HG03175 (cell line): ENCODE results near the gene ACTL10.

Experiments used
- ATAC-seq: cut with Tn5 transposase; IDR thresholded peaks from one replicate; pipeline ENCODE4 v1.9.1; 2021; ENCODE audit warnings: mild to moderate bottlenecking, moderate library complexity; ENCODE audit not compliant: unreplicated experiment

Gene ACTL10

GRCh38 chr20:33648396-33649004 lies 18.2 kb upstream of the ACTL10 start:
- no peak for ATAC-seq

GRCh38 chr20:33649201-33649681 lies 17.5 kb upstream of the ACTL10 start:
- ATAC-seq = no peak

- ATAC-seq = no peak
Observed at GRCh38 chr20:33650111-33650752, 16.5 kb upstream of the ACTL10 start.

DNA sequence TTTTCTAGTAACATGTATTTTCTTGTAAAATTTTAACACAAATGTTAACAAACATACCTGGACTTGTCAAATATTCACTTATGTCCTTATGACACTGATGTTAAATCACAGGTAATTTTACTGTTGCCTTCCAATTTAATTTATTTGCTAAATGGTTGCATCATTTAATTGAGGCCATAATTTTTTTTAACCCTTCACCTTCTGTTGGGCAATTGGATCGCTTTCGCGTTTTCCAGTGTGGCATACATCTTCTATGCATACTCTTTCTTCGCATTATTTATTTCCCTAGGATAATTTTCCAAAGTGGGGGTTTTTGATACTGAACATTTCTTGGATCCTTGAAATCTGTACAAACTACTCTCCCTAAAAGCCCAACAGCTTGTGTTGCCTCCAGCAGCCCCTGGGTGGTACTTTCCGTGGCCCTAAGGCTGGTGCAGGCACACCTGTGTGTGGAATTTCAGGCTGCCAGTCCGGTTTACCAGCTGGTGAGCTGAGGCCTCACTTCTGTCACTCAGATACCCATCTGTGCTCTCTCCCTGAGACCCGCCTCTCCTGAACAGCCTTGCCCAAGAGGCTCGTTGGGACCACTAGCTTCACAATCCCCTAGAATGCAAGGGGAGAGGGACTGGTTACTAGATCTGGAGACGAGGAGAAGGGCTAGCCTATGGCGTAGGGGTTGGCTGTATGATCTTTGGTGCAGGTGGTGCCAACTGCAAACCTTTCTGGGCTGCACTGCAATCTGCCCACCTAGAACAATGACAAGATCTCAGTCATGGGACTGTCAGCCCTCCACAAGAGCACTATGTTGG lies 15.8 kb upstream of the ACTL10 start:
- no peak for ATAC-seq

DNA sequence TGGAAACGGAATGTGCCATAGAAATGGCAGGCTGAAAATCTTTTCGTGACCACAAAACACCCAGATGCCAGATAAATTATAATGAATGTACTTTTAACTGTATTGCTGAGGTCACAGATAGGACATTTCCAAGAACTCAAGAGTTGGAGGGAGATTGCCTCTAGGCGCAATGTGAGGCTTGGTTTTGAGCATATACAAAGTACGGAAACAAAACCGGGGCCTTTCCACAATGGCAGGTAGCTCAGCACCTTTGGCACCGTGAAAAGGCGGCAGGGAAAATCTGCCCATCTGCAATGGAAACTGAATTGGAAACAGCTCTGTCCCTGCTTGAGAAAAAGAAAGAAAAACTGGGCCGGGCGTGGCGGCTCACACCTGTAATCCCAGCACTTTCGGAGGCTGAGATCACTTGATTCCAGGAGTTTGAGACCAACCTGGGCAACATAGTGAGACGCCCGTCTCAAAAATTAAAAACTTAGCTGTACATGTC lies 15.1 kb upstream of the ACTL10 start:
- ATAC-seq = no peak

DNA sequence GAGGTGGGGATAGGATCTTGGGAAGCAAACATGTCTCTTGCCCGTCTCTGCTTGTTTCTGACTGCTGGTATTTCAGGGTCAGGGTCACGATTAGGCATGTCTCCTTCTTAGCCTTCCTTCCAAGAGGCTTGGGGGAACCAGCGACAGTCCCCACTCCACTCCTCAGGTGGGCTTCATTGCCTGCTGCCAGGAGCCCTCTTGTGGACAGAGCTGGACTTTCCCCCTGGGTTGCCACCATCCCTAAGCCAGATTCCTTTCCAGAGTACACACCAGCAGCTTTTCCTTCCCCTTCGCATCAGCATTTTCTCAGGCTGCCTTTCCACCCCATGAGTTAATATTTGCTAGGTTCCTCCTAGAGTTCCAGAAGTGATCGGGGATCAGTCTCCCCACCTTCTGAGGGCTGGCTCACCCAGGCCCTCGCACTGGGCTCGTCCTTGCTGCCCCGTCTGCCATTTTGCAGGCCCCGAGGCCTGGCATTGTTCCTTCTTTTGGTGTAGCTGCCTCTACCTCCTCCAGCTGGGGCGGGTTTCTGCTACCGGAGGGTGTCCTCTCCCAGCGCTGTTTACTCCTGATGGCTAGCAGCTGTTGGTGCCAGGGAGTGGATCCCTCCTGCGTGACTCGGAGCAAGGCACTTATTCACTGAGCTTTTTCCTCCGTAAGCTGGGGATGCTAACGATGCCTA lies 13.4 kb upstream of the ACTL10 start:
- ATAC-seq = no peak

DNA sequence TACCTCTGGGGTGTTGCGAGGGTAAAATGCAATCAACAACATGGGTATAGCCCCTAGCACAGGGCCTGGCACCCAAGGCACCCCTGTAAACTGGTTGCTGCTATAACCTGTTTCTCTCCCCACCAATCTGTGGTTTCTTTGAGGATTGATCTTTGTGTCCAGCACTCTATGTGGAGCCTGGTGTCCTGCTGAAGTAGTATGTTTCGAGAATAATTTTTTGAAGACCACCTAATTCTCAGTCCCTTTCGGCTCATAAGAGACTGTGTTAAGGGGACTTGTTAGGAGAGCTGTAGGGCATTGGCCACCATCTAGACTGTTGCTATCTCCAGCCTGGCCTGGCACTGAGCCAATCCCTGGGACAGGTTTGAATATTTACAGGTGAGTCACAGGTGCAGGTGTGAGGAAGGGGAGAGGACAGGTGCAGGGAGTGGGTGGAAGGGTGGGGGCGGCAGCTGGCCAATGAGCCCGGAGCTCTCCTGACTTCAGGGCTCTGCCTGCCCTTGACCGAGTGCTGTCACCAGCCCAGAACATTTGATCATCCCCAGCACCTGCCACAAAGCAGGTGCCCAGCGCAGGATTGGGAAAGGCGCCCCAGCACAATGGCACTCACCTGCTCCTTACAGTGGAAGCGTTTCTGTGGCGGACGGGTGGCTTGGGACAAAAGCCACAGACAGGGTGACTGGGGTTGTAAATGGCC lies 12.7 kb upstream of the ACTL10 start:
- ATAC-seq = no peak

DNA sequence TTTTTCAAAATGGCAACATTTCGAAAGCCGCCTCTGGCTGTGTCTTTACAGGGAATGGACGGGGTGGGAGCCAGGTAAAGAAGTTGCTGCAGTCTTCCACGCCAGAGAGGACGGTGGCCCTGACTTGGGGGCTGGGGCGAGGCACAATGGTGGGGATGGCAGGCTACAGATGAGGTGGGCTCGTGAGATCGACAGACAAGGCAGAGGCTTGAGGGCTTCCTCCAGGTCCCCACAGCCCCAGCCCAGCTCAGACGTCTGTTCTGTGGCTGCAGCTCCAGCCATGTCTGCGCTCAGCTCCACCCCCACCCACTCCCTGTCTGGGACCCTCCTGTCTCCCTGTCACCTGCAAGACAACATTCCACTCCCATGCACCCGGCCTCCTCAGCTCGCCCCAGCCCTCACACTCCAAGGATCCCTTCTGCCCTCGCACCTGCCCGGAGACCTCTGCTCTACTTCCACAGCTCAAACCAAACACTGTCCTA lies 12.0 kb upstream of the ACTL10 start:
- no peak for ATAC-seq

GRCh38 chr20:33655164-33655563 lies 11.6 kb upstream of the ACTL10 start:
- ATAC-seq = no peak

DNA sequence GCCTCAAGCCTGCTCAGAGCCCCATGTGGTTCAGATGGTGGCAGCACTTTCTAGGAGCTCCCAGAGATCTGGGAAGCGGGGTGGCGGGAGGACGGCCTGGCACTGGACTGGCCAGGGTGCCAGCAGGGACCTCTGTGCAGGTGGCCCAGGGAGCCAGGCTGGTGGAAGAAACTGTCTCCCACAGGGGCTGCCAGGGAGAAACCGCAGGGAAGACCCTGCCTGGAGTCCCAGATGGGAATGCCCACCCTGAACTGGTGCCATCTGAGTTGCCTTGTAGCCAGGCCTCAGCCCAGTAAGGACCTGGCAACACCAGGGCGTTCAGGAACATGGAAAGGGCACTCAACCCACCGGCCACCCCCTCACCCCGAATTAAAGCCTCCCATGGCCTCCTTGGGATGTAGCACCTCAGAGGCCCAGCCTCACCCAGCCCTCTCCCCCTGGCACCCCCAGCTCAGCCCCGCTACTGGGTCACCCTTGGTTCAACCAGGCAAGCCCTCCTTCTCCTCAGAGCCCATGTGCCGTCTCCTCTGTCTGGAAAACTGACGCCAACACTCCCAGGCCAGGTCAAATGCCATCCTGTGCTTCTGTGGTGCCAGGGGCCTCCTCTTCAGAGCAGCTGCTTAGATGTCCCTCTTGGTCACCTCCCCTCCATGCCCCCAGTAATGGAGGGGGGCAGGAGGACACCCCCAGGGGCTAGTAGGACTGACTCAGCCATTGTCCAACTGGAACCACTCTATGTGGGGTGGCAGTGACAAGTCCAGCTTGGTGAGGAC lies 10.5 kb upstream of the ACTL10 start:
- no peak for ATAC-seq

- ATAC-seq = no peak
Observed at GRCh38 chr20:33656783-33657703, 9.7 kb upstream of the ACTL10 start.

DNA sequence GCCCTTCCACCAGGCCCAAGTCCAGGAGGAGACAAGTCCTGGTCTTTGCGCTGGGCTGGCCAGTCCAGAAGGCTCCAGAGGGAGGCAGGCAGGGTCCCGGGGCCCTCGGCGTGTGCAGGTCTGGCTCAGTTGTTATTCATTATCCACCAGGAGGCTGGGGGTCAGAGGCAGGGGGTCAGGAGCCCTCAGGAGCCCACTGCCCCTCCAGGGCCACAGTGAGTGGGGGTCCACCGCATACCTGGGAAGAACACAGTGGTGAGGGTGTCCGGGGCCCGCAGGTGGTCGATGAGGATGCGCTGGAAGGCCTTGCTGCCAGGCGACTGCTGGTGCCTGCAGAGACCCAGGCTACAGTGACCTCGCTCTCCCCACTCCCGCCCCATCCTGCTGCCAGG lies 9.0 kb upstream of the ACTL10 start:
- no peak for ATAC-seq

DNA sequence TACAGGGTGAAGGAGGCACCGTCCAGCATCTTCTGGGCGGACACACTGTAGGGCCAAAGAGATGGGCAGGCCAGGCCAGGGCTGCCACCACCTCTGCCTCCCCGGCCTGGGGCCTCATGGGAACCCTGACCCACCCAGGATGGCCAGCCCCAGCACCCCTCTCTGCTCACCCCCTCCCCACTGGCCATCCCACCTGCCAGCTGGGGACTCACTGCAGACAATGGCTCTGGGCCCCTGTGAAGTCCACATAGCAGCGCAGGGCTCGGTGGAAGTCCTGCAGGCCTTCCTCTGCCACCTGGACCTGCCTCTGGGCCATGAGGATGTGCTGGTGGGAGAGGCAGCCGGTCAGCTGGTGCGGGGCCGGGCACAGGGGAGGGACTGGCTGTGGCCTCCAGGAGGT lies 8.2 kb upstream of the ACTL10 start:
- no peak for ATAC-seq

GRCh38 chr20:33658929-33659328 lies 7.8 kb upstream of the ACTL10 start:
- no peak for ATAC-seq

DNA sequence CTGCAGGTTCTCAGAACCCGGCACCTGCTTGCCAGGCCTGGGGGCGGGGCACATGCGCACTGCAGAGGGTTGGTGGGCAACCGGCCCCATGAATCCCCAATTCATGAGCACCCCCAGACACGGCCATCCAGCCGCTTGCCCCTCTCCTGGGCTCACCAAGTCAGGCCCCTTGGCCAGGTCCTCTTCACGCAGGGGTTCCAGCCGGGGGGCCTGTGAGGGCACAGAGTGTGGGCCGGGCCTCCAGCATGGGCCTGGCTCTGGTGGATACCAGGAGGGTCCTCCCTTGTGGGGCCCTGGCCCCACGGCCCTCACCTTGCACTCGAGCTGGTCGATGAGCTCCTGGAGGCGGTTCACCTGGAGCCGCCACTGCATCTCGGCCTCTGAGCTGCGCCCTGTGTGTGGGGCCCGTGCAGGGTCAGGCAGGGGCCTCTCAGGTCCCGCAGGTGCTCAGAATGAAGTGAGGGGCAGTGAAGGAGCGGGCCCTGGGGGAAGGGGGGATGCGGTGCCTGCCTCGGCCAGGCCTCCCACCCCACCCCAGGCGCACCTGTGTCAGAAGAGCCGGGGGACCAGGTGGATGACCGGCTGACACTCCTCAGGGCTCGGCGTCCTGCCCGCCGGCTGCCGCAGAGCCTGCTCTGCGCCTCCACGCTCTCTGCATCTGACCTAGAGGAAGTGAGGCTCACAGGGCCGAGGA lies 7.3 kb upstream of the ACTL10 start:
- ATAC-seq = no peak

- ATAC-seq = no peak
Observed at GRCh38 chr20:33660035-33660684, 6.6 kb upstream of the ACTL10 start.

DNA sequence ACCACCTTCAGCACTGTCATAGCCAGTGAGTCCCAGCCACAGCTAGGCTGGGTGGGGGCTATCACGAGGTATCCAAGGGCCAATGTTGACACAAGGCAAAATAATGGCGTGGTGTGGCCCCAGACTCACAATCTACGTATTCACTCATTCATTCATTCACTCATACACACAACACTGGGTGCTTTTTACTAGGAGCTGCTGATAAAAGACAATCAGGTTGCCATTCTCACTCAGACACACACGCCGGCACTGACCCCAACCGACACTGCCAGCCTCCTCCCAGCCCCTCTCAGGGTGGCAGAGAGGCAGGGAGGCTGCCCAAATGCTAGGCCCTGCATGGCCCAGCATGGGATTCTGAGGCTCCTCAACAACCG lies 6.1 kb upstream of the ACTL10 start:
- no peak for ATAC-seq

DNA sequence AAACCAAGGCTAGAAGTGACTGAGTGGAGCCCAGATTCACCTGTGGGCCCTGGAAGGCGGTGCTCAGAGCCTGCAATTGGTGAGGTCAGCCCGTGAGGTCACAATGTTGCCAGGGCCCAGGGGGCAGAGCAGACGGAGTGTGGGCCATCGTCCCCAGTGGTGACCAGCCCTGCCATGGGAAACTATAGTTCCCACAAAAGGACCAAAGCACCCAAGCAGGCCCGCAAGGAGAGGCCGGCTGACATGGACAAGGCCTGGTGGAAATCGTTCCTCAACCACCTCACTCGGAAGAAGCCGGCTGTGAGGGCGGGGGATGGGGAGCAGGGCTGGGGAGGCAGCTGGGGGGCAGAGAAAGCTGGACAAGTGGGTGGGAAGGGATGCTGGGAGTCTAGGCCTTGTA lies 4.6 kb upstream of the ACTL10 start, which contains the start of gene C20orf144:
TSS of gene C20orf144 (plus strand) at position 156 of the 400 bp plus-strand sequence. CDS start at position 175, 19 bp downstream.
- ATAC-seq = no peak
